A204.1 (cell line): Measurements from ENCODE around the gene PRSS35.
"Not testable (repeated sequence)": the region's sequence is repeated elsewhere in the genome, so short reads cannot be mapped to it uniquely, and the experiment has no call there.

Experiments used
- FAIRE-seq: peaks from 2 replicates; lab custom pipeline; 2012; peaks lifted over from hg19 to GRCh38; lab: Jason Lieb, UNC

The PRSS35 gene, protein sequence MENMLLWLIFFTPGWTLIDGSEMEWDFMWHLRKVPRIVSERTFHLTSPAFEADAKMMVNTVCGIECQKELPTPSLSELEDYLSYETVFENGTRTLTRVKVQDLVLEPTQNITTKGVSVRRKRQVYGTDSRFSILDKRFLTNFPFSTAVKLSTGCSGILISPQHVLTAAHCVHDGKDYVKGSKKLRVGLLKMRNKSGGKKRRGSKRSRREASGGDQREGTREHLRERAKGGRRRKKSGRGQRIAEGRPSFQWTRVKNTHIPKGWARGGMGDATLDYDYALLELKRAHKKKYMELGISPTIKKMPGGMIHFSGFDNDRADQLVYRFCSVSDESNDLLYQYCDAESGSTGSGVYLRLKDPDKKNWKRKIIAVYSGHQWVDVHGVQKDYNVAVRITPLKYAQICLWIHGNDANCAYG

DNA sequence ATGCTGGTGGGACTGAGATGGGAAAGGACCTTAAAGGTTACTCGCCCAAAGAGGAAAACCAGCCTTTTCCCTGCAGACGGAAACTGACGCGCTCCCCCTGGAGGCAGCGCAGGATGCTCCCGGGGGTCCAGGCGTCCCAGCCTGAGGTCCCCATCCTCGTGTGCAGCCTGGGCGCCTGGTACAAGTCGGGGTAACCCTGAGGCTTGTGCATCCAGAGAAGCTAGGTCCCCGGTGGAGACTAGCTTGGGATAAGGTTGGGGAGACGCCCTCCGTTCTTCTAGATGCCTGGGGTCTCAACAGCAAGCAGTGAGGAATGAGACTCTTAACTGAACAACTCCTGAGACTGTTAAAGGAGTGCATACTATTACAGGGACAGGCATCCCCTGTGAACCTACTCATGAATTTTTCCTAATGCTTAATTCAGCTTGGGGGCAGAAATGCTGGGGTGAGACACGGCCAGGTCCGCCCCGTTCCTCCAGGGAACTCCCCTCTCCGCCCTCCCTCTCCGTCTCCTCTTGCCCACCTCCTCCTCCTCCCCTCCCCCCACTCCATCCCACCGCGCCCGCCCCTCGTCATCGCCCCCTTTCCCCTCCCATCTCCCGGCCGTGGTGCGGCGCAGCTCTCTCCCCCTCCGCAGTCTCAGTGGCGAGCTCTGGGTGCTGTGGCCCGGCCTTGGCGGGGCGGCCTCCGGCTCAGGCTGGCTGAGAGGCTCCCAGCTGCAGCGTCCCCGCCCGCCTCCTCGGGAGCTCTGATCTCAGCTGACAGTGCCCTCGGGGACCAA, at the start of gene PRSS35:
Gene PRSS35, plus strand, starts transcription at position 634 of the 781 bp plus-strand sequence. CDS start 10,908 bp downstream, outside the sequence.
- FAIRE-seq, result no peak

GRCh38 chr6:83463886-83464285, 48.4 kb upstream of the PRSS35 start:
- FAIRE-seq, result no peak

GRCh38 chr6:83464381-83465140, 47.8 kb upstream of the PRSS35 start:
- no peak for FAIRE-seq

- FAIRE-seq, result no peak
These were observed 46.0 kb upstream of the PRSS35 start for GRCh38 chr6:83466328-83466727.

DNA sequence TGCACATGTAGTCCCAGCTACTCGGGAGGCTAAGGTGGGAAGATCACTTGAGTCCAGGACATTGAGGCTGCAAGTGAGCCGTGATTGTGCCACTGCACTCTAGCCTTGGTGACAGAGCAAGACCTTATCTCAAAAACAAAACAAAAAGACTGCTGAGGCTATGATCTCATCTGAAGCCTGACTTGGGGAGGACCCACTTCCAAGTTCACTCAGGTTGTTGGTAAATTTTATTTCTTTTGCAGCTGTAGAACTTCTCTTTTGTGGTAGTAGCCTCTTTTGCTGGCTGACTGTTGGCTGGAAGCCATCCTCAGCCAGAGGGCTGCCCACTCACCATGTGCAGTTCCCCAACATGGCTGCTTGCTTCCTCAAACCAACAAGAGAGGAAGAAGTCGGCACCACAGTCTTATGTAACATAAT, 44.7 kb upstream of the PRSS35 start:
- FAIRE-seq, result no peak

GRCh38 chr6:83470001-83470400, 42.3 kb upstream of the PRSS35 start:
- FAIRE-seq, result no peak

GRCh38 chr6:83470587-83470986, 41.7 kb upstream of the PRSS35 start:
- FAIRE-seq, result no peak

GRCh38 chr6:83472767-83473166, 39.6 kb upstream of the PRSS35 start:
- no peak for FAIRE-seq

- FAIRE-seq, result no peak
These were observed 38.0 kb upstream of the PRSS35 start for GRCh38 chr6:83474309-83474708.

DNA sequence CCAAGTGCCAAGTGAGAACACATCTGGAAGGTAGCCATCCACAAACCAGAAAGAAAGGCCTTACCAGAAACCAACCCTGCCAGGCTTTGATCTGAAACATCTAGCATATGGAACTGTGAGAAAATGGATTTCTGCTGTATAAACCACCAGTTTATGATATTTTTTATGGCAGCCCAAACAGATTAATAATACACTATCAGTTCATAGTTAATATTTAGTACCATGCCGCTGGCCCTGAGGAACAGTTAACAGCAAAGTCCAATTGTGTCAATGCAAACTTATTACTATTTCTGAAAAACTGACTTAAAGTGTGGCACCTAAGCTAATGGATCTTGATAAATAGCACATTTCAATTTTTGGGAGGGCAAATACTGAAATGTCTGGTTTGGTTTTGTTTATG, 35.4 kb upstream of the PRSS35 start:
- FAIRE-seq, result no peak

GRCh38 chr6:83479389-83479788, 32.9 kb upstream of the PRSS35 start:
- FAIRE-seq, result peak; percentile 27

- no peak for FAIRE-seq
These were observed 31.9 kb upstream of the PRSS35 start for GRCh38 chr6:83480470-83480869.

DNA sequence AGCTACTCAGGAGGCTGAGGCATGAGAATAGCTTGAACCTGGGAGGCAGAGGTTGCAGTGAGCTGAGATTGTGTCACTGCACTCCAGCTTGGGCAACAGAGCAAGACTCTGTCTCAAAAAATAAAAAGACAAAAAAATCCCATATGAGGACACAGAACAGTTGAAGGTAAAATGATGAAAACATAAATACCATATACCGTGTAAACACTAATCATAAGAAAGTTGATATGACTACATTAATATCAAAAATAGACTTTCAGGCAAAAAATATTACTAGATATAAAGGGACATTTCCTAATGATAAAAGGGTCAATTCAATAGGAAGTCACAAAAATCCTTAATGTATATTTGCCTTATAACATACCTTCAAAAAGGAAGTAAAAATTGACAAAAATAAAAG, 30.4 kb upstream of the PRSS35 start:
- FAIRE-seq, result not testable (repeated sequence)

- no peak for FAIRE-seq
These were observed 23.9 kb upstream of the PRSS35 start for GRCh38 chr6:83488448-83488847.

- FAIRE-seq, result no peak
These were observed 23.5 kb upstream of the PRSS35 start for GRCh38 chr6:83488861-83489260.

- FAIRE-seq, result no peak
These were observed 22.0 kb upstream of the PRSS35 start for GRCh38 chr6:83490217-83490807.

- no peak for FAIRE-seq
These were observed 7.0 kb upstream of the PRSS35 start for GRCh38 chr6:83505356-83505755.

GRCh38 chr6:83509441-83509840, 2.9 kb upstream of the PRSS35 start:
- no peak for FAIRE-seq

DNA sequence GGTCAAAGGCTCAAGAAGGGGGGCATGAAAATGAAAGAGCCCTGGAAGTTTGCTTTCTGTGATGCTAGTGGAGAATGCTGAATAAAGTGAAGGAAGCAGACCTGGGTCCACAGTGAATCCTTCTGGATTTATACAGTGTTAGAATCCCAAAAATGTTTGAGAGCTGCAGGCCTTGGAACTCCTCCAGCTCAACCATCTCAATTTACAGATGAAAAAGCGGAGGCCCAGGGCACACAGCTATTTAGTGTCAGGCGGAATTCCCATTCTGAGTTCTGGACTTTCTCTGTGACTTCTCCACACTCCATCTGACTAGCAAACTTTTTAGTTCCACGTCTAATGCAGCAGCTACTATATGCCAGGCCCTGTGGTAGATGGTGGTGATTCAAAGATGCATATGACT, 1.5 kb upstream of the PRSS35 start:
- no peak for FAIRE-seq

DNA sequence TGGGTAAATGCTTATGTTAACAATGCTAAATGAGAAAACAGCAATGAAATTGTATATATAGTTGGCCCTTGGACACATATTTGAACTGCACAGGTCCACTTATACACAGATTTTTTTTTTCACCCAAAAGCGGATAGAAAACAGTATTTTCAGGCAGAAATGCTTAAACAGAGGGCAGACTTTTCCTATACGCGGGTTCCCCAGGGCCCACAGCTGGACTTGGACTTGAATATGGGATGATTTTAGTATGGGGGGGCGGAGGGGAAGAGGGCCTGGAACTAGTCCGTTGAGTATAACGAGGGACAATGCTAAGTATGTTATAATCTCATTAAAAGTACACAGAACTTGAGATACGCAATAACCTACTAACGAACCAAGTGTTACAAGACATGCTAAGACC, 1.1 kb upstream of the PRSS35 start:
- FAIRE-seq, result no peak

DNA sequence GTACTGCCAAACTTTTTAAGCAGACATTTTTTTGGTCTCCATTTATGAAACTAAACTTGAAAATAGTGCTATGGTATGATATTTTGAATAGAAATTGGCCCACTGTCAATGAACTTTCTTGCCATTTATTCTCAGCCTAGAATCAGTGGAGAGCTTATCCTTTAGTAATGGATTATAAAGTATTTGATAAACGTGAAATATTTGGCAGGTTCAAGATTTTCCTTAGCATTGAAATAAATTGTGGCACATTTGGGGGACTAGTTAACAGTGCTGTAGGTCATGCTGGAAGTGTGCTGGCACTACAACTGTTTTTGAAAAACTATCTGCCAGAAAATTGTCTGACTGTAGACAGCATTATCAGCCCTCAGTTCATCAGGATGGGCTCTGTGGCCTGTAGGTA, 2.1 kb downstream of the PRSS35 start:
- no peak for FAIRE-seq

- FAIRE-seq, result peak; percentile 95
These were observed 2.6 kb downstream of the PRSS35 start for GRCh38 chr6:83514866-83515466.
